ENCODE measurements around the gene LRRC26. TPM values are rescaled to one million over a fixed set of nuclear protein-coding genes. Genes with fewer than 3 reads are reported as not detected.

The LRRC26 gene
- total RNA-seq, 1 donor from 2014 or later = 0.31 TPM

DNA sequence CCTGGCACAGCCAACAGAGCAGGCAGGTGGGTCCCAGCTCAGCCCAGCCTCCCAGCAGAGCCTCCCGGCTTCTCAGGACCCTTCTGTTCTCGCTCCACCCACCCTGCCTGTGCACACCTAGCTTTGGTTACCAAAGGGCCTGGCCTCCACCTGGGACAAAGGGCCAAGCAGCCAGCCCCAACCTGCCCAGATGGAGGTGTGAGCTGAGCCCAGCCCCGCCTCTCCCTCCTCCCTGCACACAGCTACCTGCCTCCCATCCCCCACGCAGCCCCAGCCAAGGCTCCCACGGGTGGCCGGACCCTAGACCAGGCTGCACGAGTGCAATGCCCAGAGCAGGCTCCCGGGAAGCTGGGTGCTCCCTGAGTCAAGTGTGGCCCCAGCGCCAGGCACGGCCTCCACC lies 25.1 kb upstream of the LRRC26 start:
- ChIA-PET POLR2A (interaction anchor here (0.8 kb wide), 1 partner anchor 28 kb away, joined by 5 read pairs; no protein-coding TSS in a partner anchor), CTCF (no interaction called here)
- no peaks in the 10 kb centered on the region for H3K9me3 Mint-ChIP-seq
- no peak for ATAC-seq (ENCODE audit: low read depth)
- peaks cover 12% of the 10 kb centered on the region for H3K4me1 Mint-ChIP-seq
- intact Hi-C loops (cut with micrococcal nuclease) = no loop called here
- H3K36me3 Mint-ChIP-seq (ENCODE audit: low read depth) = peaks cover 8% of the 10 kb centered on the region
- TF ChIP-seq, protein P1, sequence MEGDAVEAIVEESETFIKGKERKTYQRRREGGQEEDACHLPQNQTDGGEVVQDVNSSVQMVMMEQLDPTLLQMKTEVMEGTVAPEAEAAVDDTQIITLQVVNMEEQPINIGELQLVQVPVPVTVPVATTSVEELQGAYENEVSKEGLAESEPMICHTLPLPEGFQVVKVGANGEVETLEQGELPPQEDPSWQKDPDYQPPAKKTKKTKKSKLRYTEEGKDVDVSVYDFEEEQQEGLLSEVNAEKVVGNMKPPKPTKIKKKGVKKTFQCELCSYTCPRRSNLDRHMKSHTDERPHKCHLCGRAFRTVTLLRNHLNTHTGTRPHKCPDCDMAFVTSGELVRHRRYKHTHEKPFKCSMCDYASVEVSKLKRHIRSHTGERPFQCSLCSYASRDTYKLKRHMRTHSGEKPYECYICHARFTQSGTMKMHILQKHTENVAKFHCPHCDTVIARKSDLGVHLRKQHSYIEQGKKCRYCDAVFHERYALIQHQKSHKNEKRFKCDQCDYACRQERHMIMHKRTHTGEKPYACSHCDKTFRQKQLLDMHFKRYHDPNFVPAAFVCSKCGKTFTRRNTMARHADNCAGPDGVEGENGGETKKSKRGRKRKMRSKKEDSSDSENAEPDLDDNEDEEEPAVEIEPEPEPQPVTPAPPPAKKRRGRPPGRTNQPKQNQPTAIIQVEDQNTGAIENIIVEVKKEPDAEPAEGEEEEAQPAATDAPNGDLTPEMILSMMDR (IDR thresholded peaks at IDR 0.05) = no peak
- DNase-seq = no peak
- no peak overlapping the region for H3K27ac Mint-ChIP-seq
- no peaks in the 10 kb centered on the region for H3K27me3 Mint-ChIP-seq
- no peak overlapping the region for H3K4me3 Mint-ChIP-seq

DNA sequence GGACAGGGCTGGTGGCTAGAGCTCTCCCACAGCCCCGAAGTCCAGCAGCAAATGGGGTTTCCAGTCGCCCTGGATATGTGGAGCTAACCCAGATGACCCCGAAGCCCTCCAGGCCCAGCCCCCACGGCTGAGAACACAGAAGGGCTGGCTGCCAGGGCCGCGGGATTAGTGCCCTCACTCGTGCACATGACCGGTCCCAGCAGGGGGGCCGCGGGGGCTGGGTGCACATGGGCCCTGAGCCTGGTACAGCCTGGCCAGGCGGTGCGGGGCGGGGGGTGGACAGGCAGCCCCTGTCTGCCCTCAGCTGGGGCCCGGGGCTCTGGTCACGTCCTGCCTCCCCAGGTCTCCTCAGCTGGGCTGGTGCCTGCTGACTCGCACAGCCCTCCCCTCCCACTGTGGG lies 24.5 kb upstream of the LRRC26 start:
- H3K4me1 Mint-ChIP-seq = peaks cover 14% of the 10 kb centered on the region
- intact Hi-C loops (cut with micrococcal nuclease) = no loop called here
- POLR2A ChIA-PET = no interaction called here
- H3K4me3 Mint-ChIP-seq = no peak overlapping the region
- no peaks in the 10 kb centered on the region for H3K27me3 Mint-ChIP-seq
- TF ChIP-seq, protein P1 (IDR thresholded peaks at IDR 0.05) = no peak
- peaks cover 11% of the 10 kb centered on the region for H3K36me3 Mint-ChIP-seq (ENCODE audit: low read depth)
- no peak overlapping the region for H3K27ac Mint-ChIP-seq
- DNase-seq = no peak
- no peaks in the 10 kb centered on the region for H3K9me3 Mint-ChIP-seq
- no peak for ATAC-seq (ENCODE audit: low read depth)
- CTCF ChIA-PET = no interaction called here

DNA sequence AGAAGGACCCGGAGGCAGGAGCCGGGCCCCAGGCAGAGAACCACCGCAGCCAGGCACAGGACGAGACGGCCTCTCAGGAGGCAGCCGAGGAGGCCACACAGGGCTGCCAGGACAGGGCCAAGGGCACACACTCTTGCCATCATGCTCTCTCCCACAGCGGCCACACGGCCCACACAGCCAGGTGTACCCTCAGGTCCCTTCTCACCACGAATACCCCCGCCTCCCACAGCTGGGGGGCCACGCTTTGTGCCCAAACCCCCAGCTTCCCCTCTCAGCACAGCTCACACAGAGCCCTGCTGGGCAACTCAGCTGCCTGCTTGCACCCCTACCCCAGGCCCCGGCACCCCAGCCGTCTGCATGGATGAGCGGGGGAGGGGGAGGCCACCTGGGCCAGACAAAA lies 23.9 kb upstream of the LRRC26 start:
- ChIA-PET POLR2A (no interaction called here), CTCF (no interaction called here)
- no peak for ATAC-seq (ENCODE audit: low read depth)
- Mint-ChIP-seq H3K27ac (no peak overlapping the region), H3K27me3 (no peaks in the 10 kb centered on the region), H3K4me1 (peaks cover 17% of the 10 kb centered on the region), H3K36me3 (ENCODE audit: low read depth) (peaks cover 16% of the 10 kb centered on the region), H3K4me3 (no peak overlapping the region), H3K9me3 (no peaks in the 10 kb centered on the region)
- intact Hi-C loops (cut with micrococcal nuclease) = no loop called here
- TF ChIP-seq, protein P1 (IDR thresholded peaks at IDR 0.05) = no peak
- DNase-seq = no peak

DNA sequence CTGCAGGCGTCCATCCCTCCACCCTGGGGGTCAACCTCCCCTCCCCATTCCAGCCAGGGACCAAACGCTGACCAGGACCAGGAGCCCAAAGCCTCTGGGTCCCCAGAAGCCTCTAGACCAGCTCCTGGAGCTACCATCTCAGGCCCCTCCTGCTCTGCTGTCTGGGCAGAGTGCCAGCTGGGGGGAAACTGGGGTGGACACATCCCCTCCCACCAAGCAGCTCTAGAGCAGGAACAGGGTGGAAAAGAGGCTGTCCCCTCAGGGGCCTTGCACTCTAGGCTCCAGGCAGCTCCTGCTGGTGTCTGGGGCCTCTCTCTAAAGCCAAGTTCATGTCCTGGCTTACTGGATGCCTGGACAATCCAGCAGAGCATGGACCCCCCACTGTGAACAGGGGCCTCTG lies 23.0 kb upstream of the LRRC26 start:
- peaks cover 19% of the 10 kb centered on the region for H3K4me1 Mint-ChIP-seq
- ATAC-seq (ENCODE audit: low read depth) = no peak
- H3K27ac Mint-ChIP-seq = no peak overlapping the region
- H3K27me3 Mint-ChIP-seq = no peaks in the 10 kb centered on the region
- TF ChIP-seq, protein P1 (IDR thresholded peaks at IDR 0.05) = no peak
- ChIA-PET CTCF (no interaction called here), POLR2A (interaction anchor here (0.6 kb wide), 1 partner anchor 42 kb away, joined by 3 read pairs; no protein-coding TSS in a partner anchor)
- no peak overlapping the region for H3K4me3 Mint-ChIP-seq
- H3K36me3 Mint-ChIP-seq (ENCODE audit: low read depth) = peaks cover 19% of the 10 kb centered on the region
- intact Hi-C loops (cut with micrococcal nuclease) = no loop called here
- no peak for DNase-seq
- no peaks in the 10 kb centered on the region for H3K9me3 Mint-ChIP-seq

DNA sequence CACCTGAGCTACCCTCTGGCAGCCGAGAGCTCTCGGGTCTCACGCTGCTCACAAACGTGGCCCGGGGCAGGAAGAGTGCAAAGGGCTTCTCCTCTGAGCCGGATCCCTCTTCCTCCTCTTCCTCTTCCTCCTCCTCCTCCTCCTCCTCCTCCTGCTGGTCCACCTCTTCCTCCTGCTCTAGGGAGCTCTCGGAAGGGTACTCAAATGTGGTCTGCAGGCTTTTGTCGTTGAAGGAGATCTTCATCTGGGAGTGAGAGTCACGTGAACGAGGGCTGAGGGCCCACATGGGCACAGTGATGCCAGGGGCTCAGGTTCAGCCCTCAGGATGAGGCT lies 22.6 kb upstream of the LRRC26 start:
- ATAC-seq (ENCODE audit: low read depth) (no peak), DNase-seq (no peak)
- H3K4me1 Mint-ChIP-seq = peaks cover 23% of the 10 kb centered on the region
- H3K27ac Mint-ChIP-seq = no peak overlapping the region
- H3K9me3 Mint-ChIP-seq = no peaks in the 10 kb centered on the region
- POLR2A ChIA-PET = interaction anchor here (0.6 to 0.8 kb wide), 2 partner anchors 31 to 41 kb away, joined by 3 to 4 read pairs; no protein-coding TSS in a partner anchor
- H3K4me3 Mint-ChIP-seq = no peak overlapping the region
- no peaks in the 10 kb centered on the region for H3K27me3 Mint-ChIP-seq
- CTCF ChIA-PET = no interaction called here
- peaks cover 24% of the 10 kb centered on the region for H3K36me3 Mint-ChIP-seq (ENCODE audit: low read depth)
- TF ChIP-seq, protein P1 (IDR thresholded peaks at IDR 0.05) = no peak
- intact Hi-C loops (cut with micrococcal nuclease) = no loop called here

Measured in activated B cell treated with CpG ODN at 0.5 μM for 24 hours (primary cell).